GM19463 (cell line): ENCODE measurements around the gene ASPHD2.
A peak's percentile ranks its signal among the peaks of the same experiment; 100 is the strongest.
"Not testable (repeated sequence)": the region's sequence is repeated elsewhere in the genome, so short reads cannot be mapped to it uniquely, and the experiment has no call there.

Source experiments
- ATAC-seq: cut with Tn5 transposase; IDR thresholded peaks from one replicate; pipeline ENCODE4 v1.9.1; 2021; ENCODE audit warnings: mild to moderate bottlenecking, moderate library complexity; ENCODE audit not compliant: unreplicated experiment

ASPHD2 gene, protein sequence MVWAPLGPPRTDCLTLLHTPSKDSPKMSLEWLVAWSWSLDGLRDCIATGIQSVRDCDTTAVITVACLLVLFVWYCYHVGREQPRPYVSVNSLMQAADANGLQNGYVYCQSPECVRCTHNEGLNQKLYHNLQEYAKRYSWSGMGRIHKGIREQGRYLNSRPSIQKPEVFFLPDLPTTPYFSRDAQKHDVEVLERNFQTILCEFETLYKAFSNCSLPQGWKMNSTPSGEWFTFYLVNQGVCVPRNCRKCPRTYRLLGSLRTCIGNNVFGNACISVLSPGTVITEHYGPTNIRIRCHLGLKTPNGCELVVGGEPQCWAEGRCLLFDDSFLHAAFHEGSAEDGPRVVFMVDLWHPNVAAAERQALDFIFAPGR

GRCh38 chr22:26428515-26429457 lies at the start of gene ASPHD2:
Gene ASPHD2 (plus strand): TSS chr22:26429260. CDS start chr22:26433616, 4,356 bp downstream.
- ATAC-seq = peak; percentile 69

GRCh38 chr22:26380072-26380830 lies 48.8 kb upstream of the ASPHD2 start:
- ATAC-seq = no peak

GRCh38 chr22:26382782-26383181 lies 46.3 kb upstream of the ASPHD2 start:
- ATAC-seq = no peak

- no peak for ATAC-seq
Measured at GRCh38 chr22:26383968-26384556, 45.0 kb upstream of the ASPHD2 start.

- no peak for ATAC-seq
Measured at GRCh38 chr22:26385164-26385563, 43.9 kb upstream of the ASPHD2 start.

- no peak for ATAC-seq
Measured at GRCh38 chr22:26389125-26389524, 39.9 kb upstream of the ASPHD2 start.

DNA sequence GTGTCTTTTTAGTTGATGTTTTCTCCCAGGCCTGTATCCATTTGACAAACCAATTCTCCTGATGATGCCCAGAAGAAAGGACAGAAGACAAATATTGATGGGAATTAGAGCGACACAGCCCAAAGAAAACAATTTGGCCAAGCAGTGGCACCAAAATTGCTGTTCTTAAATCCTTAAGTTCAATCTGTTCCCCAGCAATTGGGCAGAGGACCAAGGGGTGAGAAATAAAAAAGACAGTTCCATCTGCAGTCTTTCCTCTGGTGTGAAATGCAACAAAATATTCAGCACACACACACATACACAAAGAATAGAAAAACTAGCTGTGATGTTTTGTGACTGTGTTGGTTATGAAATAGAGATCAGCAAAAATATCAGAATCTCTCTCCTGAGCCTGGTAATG lies 38.0 kb upstream of the ASPHD2 start:
- no peak for ATAC-seq

- ATAC-seq = no peak
Measured at GRCh38 chr22:26391623-26392022, 37.4 kb upstream of the ASPHD2 start.

DNA sequence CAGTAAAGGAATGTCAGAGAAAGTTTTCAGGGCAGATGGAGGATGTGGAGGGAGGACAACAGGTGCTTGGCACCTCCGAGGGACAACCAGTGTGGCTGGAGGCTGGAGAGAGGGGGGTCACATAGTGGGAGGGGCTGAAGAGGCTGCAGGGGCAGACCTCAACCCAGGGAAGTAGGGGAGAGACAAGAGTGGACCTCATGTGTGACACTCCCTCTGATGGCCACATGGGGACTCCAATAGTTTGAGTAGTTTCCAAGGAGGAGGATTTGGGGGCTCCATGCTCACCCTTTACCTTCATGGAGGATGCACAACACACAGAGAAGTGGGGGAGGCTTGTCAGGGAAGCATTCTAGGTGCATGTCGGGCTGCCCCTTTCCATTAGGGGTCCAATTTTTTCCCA lies 35.1 kb upstream of the ASPHD2 start:
- no peak for ATAC-seq

DNA sequence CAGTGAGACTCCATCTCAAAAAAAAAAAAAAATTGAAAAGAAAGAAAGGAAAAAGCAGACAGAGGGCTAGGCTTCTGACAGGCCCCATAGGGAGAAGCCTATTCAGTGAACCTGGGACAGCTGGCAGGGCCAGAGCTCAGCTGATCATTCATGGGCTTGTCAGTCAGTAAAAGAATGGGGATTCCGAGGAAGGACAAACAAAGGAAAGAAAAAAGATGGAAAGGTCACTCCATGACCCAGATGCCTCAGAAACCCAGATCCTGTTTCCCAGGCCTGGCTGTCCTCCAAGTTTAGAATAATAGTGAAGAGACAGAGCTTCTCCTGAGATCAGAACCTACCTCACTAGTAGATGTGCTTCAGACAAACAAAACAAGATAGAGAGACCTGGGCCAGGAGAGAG lies 34.3 kb upstream of the ASPHD2 start:
- no peak for ATAC-seq

DNA sequence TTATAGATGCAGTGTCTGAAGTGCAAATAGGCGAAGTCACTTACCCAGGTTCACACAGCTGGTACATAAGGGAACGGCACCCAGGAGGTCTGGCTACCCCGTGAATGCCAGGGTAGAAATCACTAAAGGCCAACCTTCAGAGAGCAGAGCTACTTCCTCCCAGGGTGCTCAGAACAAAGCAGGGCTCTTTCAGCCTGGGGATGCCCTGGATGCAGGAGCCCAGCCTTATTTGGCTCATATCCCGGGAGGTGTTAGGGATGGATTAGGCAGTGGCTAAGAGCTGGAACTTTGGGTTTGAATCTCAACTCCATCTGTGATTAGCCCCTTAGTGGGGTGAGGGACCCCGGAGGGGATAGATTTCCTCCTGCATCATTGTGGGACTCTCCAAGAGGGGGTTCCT lies 33.1 kb upstream of the ASPHD2 start:
- no peak for ATAC-seq

- no peak for ATAC-seq
Measured at GRCh38 chr22:26398741-26399153, 30.3 kb upstream of the ASPHD2 start.

DNA sequence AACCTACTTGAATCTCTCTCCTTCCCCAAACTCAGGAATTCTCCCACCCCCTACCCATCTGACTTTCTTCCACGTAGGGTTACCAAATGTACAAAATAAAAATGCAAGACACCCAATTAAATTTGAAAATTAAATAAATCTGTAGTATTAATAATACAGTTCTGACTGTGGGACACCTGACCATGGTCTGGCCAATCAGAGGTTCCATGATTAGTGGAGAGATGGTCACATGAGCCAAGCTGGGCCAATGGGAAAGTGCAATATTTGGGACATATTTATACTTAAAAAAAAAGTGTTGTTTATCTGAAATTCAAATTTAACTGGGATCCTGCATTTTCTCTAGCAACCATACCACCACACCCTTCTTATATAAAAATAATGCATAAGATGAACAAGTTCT lies 29.8 kb upstream of the ASPHD2 start:
- no peak for ATAC-seq

DNA sequence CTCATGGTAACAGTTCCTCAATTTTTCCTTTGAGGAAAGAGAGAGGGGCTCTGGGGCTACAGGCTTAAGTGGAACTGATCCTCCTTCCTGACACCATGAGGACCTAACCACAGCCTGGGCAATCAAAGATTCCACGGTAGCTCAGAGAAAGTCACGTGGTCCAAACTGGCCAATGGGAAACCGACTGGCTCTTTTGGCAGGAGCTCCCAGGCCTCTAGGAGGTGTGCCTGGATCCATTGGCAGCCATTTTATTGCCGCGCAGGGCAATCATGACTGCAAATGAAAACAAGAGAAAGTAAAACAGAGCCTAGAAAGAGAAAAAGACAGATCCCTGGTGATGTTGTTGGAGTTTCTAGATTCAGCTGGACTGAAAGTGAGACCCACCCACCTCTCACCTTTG lies 27.3 kb upstream of the ASPHD2 start:
- no peak for ATAC-seq

GRCh38 chr22:26404851-26405421 lies 24.1 kb upstream of the ASPHD2 start:
- ATAC-seq = no peak

DNA sequence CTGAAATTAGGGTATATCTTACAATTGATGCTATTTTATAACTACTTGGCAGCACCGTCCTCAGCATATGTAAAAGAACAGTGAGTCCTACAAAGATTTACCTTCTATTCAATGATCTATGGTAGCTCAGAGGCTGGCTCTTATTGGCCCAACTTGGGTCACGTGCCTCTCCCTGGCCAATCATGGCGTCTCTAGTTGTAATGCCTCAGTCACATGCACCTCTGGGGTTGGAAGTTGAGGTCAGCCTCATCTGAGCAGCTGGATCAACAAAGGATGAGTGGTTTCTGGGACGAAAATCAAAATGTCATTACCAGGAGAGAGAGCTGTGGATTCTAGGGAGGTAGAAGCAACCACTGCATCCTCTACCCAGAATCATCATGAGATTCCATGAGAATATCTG lies 22.9 kb upstream of the ASPHD2 start:
- no peak for ATAC-seq

- not testable (repeated sequence) for ATAC-seq
Measured at GRCh38 chr22:26408562-26409220, 20.4 kb upstream of the ASPHD2 start.

GRCh38 chr22:26409719-26410335 lies 19.2 kb upstream of the ASPHD2 start:
- no peak for ATAC-seq

DNA sequence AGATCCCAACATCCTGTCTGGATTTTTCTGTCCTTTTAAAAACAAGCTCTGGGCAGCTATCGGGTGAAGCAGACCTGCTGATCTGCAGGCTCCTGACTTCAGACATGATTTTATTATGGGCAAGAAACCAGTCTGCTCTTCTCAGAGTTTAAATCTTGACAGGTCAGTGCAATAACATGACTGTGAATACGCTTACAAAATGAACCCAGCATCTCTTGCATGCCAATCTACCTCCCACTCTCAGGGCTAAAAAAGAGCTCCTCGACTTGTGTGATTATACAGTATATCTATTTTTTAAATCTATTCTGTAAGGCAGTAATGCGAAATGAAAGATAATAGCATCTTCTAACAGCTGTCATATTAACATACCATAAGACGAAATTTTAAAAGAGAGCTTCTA lies 18.7 kb upstream of the ASPHD2 start:
- ATAC-seq = no peak
